Measurements from ENCODE around the gene ALDH3B1. TPM values are rescaled to one million over a fixed set of nuclear protein-coding genes. Genes with fewer than 3 reads are reported as not detected.
"Not testable (repeated sequence)": the region's sequence is repeated elsewhere in the genome, so short reads cannot be mapped to it uniquely, and the experiment has no call there.

ALDH3B1 gene
- total RNA-seq, 2 experiments from 2014 or later, result 0.09 to 0.11 TPM

DNA sequence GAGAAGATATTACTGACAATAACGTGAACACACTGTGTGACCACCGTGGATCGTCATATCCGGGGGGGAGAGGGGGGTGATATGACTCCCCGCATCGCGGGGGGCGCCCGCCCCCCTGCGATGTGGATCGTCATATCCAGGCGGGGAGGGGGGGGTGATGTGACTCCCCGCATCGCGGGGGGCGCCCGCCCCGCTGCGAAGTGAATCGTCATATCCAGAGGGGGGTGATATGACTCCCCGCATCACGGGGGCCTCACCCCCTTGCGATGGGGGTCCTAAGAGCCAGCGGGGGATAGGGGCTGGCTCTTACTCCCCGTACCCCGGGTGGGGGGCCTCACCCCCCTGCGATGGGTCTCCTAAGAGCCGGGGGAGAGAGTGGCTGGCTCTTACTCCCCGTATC lies 26.2 kb upstream of the ALDH3B1 start:
- ChIA-PET CTCF (no interaction called here), POLR2A (no interaction called here)
- DNase-seq (no peak), ATAC-seq (no peak)
- no peak overlapping the region for H3K4me3 Mint-ChIP-seq
- H3K9me3 Mint-ChIP-seq, result no peaks in the 10 kb centered on the region
- H3K4me1 Mint-ChIP-seq (ENCODE audit: low read depth), result peaks cover under 1% of the 10 kb centered on the region
- TF ChIP-seq, protein P1, sequence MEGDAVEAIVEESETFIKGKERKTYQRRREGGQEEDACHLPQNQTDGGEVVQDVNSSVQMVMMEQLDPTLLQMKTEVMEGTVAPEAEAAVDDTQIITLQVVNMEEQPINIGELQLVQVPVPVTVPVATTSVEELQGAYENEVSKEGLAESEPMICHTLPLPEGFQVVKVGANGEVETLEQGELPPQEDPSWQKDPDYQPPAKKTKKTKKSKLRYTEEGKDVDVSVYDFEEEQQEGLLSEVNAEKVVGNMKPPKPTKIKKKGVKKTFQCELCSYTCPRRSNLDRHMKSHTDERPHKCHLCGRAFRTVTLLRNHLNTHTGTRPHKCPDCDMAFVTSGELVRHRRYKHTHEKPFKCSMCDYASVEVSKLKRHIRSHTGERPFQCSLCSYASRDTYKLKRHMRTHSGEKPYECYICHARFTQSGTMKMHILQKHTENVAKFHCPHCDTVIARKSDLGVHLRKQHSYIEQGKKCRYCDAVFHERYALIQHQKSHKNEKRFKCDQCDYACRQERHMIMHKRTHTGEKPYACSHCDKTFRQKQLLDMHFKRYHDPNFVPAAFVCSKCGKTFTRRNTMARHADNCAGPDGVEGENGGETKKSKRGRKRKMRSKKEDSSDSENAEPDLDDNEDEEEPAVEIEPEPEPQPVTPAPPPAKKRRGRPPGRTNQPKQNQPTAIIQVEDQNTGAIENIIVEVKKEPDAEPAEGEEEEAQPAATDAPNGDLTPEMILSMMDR (IDR thresholded peaks at IDR 0.05), result no peak
- H3K27me3 Mint-ChIP-seq, result no peaks in the 10 kb centered on the region
- intact Hi-C loops (cut with micrococcal nuclease), result no loop called here
- no peak overlapping the region for H3K27ac Mint-ChIP-seq
- H3K36me3 Mint-ChIP-seq (ENCODE audit: low read depth), result no peaks in the 10 kb centered on the region

DNA sequence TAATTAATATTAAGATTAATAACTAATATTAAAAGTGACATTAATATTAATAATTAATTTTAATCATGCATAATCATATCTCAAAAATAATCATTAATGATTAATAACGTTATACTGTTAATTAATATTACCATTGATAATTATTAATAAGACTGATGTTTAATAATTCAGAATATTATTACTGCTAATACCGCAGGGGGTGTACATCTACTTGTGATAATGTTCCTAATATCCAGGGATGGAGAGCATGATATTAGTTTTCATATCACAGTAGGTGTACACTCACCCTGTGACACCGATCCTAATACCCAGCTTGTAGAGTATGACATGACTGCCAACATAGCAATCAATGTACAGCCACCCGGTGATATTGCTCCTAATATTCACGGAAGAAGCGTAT lies 24.8 kb upstream of the ALDH3B1 start:
- H3K36me3 Mint-ChIP-seq (ENCODE audit: low read depth); H3K9me3 Mint-ChIP-seq; DNase-seq; H3K27me3 Mint-ChIP-seq; H3K4me1 Mint-ChIP-seq (ENCODE audit: low read depth); H3K27ac Mint-ChIP-seq; H3K4me3 Mint-ChIP-seq; intact Hi-C loops (cut with micrococcal nuclease); CTCF ChIA-PET; POLR2A ChIA-PET; ATAC-seq: not testable (repeated sequence)

DNA sequence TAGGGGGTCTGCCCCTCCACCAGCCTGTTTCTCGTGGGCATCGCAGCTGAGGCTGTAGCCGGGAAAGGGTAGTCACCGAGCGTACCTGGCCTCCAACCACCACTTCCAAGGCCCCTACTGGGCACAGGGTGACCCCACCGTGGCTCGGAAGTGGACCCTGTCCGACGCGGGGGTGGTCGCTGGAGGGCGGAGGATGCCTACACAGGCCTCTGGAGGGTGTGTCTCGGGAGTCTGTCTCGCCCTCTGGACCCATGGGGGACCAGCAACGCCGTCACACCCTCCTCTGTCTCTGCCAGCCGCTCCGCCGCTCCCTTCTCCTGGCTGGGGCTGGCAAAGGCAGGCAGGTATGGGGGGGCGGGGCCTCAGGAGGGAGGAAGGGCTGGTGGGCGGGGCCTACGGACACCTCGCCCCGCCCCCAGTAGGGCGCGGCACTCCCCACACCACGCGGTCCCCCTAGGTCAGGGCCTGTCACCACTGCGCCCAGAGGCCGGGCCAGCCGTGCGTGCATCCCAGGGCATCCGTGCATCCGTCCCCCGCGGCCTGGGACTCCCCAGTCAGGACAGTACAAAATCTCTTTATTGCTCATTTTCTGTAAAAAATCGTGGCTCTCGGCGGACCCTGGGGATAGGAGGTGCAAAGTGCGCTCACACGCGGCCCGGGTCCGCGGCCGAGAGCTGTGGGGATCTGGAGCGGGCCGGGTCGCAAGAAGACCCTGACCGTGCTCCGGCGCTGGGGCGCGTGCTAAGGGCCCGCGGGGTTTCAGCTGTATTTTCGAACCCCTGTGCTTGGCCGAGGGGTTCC lies 19.4 kb upstream of the ALDH3B1 start:
- intact Hi-C loops (cut with micrococcal nuclease); H3K27me3 Mint-ChIP-seq; H3K9me3 Mint-ChIP-seq; ATAC-seq; POLR2A ChIA-PET; DNase-seq; CTCF ChIA-PET; H3K27ac Mint-ChIP-seq; H3K36me3 Mint-ChIP-seq (ENCODE audit: low read depth); H3K4me1 Mint-ChIP-seq (ENCODE audit: low read depth); H3K4me3 Mint-ChIP-seq: not testable (repeated sequence)

DNA sequence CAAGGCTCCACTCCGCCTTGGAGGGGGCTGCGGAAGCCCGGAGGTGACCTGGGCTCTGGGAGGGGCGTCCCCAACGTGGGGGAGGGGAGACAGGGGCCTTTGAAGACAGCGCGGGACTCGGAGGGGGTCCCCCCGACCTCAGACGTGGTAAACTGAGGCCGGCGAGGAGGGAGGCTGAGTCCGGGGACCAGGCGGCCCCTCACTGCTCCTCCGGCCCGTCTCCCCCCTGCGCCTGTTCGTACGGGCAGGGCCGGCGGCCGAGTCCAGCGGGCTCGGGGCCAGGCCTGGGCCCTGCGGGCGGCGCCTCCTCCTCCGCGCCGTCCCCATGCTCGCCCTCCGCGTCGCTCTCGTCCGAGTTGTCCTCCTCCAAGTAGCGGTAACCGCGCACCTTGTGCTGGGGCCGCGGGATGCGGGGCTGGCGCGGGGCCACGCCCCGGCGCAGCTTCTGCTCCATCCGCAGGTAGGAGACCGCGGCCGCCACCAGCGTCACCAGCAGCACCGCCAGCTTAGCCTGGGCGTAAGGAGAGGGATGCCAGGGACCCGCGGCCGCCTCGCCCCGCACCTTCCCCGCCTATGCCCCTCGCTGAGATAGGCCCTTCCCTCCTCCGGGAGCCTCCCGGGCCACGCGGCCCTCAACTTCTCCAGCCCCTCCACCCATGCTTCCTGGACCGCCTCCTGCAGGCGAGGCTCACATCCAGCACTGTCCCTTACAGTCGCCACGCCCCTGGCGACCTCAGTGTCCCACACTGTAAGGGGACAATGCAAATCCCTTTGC lies 18.6 kb upstream of the ALDH3B1 start:
- H3K36me3 Mint-ChIP-seq (ENCODE audit: low read depth); H3K27me3 Mint-ChIP-seq; CTCF ChIA-PET; intact Hi-C loops (cut with micrococcal nuclease); H3K4me3 Mint-ChIP-seq; POLR2A ChIA-PET; DNase-seq; H3K27ac Mint-ChIP-seq; ATAC-seq; H3K4me1 Mint-ChIP-seq (ENCODE audit: low read depth); H3K9me3 Mint-ChIP-seq: not testable (repeated sequence)

DNA sequence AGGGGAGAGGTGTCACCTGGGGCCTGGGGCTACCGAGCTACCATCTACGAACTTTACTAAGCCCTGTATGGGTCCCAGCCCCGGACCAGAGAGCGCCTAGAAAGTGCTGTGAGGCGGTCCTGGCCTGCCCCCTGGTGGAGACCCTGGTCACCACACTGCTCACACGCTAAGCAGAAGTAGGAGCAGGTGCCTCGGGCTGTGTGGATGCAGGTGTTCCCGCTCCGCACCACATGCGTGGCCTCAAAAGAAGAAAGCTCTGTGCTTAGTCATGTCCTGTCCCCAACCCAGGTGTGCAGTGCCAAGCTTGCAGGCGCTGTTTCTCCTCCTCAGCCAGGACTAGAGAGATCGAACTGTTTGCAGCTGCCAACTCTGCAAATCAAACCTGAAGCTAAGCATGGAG lies 16.3 kb upstream of the ALDH3B1 start:
- H3K27ac Mint-ChIP-seq; intact Hi-C loops (cut with micrococcal nuclease); H3K9me3 Mint-ChIP-seq; H3K36me3 Mint-ChIP-seq (ENCODE audit: low read depth); H3K4me3 Mint-ChIP-seq; ATAC-seq; H3K27me3 Mint-ChIP-seq: not testable (repeated sequence)
- POLR2A ChIA-PET, result interaction anchor here (1.1 kb wide), 1 partner anchor 10 kb away, joined by 3 read pairs; the partner anchor contains the start of gene UNC93B1
- peak; percentile 65 for DNase-seq
- TF ChIP-seq, protein P1 (IDR thresholded peaks at IDR 0.05), result peak; percentile 67
- H3K4me1 Mint-ChIP-seq (ENCODE audit: low read depth), result peaks cover 22% of the 10 kb centered on the region
- CTCF ChIA-PET, result interaction anchor here (0.7 to 1.6 kb wide), 7 partner anchors 10 to 188 kb away, joined by 3 to 5 read pairs (median 3); partner anchors contain the start of gene UNC93B1

DNA sequence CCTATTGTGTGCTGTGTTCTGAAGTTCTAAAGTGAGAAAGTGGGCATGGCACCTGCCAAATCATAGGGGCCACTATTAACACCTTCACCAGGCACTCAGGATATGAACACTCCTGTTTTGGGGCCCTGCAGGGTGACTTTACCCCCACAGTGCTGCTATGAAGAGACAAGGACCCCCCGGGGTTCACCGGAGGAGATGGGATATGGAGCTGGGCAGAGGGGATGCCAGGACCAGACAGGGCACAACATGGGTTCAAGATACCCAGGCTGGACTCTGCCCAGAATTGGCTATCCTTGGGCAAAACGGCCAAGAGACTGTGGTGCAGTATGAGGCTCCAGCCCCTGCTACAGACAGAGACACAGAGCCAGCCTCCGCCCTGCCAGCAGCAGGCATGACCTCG lies 15.7 kb upstream of the ALDH3B1 start:
- H3K4me3 Mint-ChIP-seq; DNase-seq; H3K9me3 Mint-ChIP-seq; intact Hi-C loops (cut with micrococcal nuclease); H3K36me3 Mint-ChIP-seq (ENCODE audit: low read depth); H3K27ac Mint-ChIP-seq; H3K27me3 Mint-ChIP-seq; ATAC-seq: not testable (repeated sequence)
- CTCF ChIA-PET, result interaction anchor here (0.7 to 1.6 kb wide), 7 partner anchors 10 to 189 kb away, joined by 3 to 5 read pairs (median 3); partner anchors contain the start of gene UNC93B1
- POLR2A ChIA-PET, result interaction anchor here (1.1 kb wide), 1 partner anchor 9 kb away, joined by 3 read pairs; the partner anchor contains the start of gene UNC93B1
- H3K4me1 Mint-ChIP-seq (ENCODE audit: low read depth), result peaks cover 22% of the 10 kb centered on the region

DNA sequence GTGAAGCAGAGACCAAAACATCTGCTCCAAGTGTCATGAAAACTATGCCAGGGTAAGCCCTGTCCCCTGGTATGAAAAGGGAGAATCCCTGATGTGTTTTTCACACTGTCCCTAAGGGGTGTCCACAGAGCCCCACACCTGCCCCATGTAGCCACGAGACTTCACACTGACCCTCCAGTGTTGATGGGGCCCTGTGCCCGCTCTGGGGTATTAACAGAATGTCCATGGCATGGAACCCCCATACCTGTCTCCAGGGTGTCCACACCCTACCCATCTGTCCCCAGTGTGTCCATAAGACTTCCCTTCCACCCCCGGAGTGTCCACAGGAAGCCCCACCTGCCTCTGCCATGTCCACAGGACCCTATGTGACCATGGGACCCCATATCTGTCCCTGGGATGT lies 15.0 kb upstream of the ALDH3B1 start:
- intact Hi-C loops (cut with micrococcal nuclease); ATAC-seq; H3K27ac Mint-ChIP-seq; DNase-seq; POLR2A ChIA-PET; H3K27me3 Mint-ChIP-seq; H3K4me3 Mint-ChIP-seq; H3K9me3 Mint-ChIP-seq; H3K36me3 Mint-ChIP-seq (ENCODE audit: low read depth): not testable (repeated sequence)
- peaks cover 22% of the 10 kb centered on the region for H3K4me1 Mint-ChIP-seq (ENCODE audit: low read depth)
- CTCF ChIA-PET, result interaction anchor here (1.6 kb wide), 1 partner anchor 14 kb away, joined by 4 read pairs; no protein-coding TSS in a partner anchor

DNA sequence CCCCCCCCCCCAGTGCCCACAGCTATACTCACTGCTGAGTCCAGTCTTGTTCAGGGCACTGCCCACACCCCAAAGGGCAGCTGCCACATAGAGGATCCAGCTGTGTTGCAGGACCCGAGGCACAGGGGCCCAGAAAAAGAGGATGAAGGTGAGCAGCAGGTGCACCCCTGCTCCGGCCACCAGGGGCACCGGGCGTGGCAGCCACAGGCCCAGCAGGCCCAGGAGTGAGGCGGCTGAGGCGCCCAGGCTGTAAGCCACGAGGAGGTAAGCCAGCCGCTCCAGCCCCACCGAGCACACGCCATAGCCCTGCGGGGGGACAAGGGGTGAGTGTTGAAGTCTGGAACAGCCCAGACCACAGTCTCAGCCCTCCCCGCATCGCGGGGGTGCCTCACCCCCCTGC lies 14.5 kb upstream of the ALDH3B1 start:
- H3K36me3 Mint-ChIP-seq (ENCODE audit: low read depth); H3K4me3 Mint-ChIP-seq; ATAC-seq; POLR2A ChIA-PET; H3K27me3 Mint-ChIP-seq; DNase-seq; intact Hi-C loops (cut with micrococcal nuclease); H3K27ac Mint-ChIP-seq; CTCF ChIA-PET; H3K9me3 Mint-ChIP-seq: not testable (repeated sequence)
- H3K4me1 Mint-ChIP-seq (ENCODE audit: low read depth), result peaks cover 22% of the 10 kb centered on the region
